Lung (tissue), 12 donors: ENCODE measurements around the gene SLITRK4. TPM values are rescaled to one million over a fixed set of nuclear protein-coding genes. Genes with fewer than 3 reads are reported as not detected.
A peak's percentile ranks its signal among the peaks of the same experiment; 100 is the strongest.

Experiments used
- ATAC-seq: fragments of 200-7000 bp; cut with Tn5 transposase; one replicate; pipeline ENCODE4 v1.9.1; 2020; ENCODE audit warnings: moderate number of reproducible peaks; ENCODE audit not compliant: insufficient read depth, low FRiP score
- DNase-seq, 3 donors: peaks; one replicate each; pipeline ENCODE4 v3.0.0-alpha.2; 2013 to 2017
- H3K27ac ChIP-seq, 2 donors: one replicate each; pipeline ENCODE4 v1.5.1; 2013; ENCODE audit warnings: mild to moderate bottlenecking in 2 of 2, moderate library complexity in 2 of 2, control low read depth in 1 of 2, inconsistent platforms in 1 of 2, low read depth in 1 of 2, low read length in 1 of 2
- H3K27me3 ChIP-seq, 3 donors: one replicate each; pipeline ENCODE4 v1.5.1; 2013; ENCODE audit warnings: low read length in 2 of 3; ENCODE audit not compliant: control insufficient read depth in 3 of 3, insufficient read depth in 3 of 3
- H3K36me3 ChIP-seq, 4 donors: one replicate each; pipeline ENCODE4 v1.5.1; 2013; ENCODE audit warnings: low read length in 4 of 4, mild to moderate bottlenecking in 1 of 4, moderate library complexity in 1 of 4; ENCODE audit not compliant: control insufficient read depth in 4 of 4, insufficient read depth in 4 of 4
- H3K4me1 ChIP-seq, 5 donors: one replicate each; pipeline ENCODE4 v1.5.1; 2013; ENCODE audit warnings: low read length in 5 of 5, mild to moderate bottlenecking in 2 of 5, moderate library complexity in 1 of 5; ENCODE audit not compliant: control insufficient read depth in 5 of 5, insufficient read depth in 5 of 5
- H3K4me3 ChIP-seq: one replicate; pipeline ENCODE4 v1.5.1; 2013; ENCODE audit warnings: mild to moderate bottlenecking, control low read depth, moderate library complexity
- H3K9ac ChIP-seq, 2 donors: one replicate each; pipeline ENCODE4 v1.5.1; 2013; ENCODE audit warnings: low read length in 2 of 2, control low read depth in 1 of 2; ENCODE audit not compliant: insufficient read depth in 1 of 2
- H3K9me3 ChIP-seq, 4 donors: one replicate each; pipeline ENCODE4 v1.5.1; 2013; ENCODE audit warnings: low read length in 3 of 4, mild to moderate bottlenecking in 1 of 4, moderate library complexity in 1 of 4; ENCODE audit not compliant: control insufficient read depth in 4 of 4, insufficient read depth in 3 of 4
- WGBS, 2 donors: extraction: QIAGEN DNeasy Blood & Tissue Kit; methylation state at CpG; one replicate each; pipeline ENCODE4 v1.1.7; 2013; 5-methylcytosine and 5-hydroxymethylcytosine counted together
- polyA plus RNA-seq, 2 donors: library from polyadenylated mRNA; stranded (reverse); fragments of 200-250 nt; gene quantifications; one replicate each; pipeline ENCODE4 v1.2.1, GENCODE V29; 2013
- total RNA-seq, 2 donors: library from RNA; depleted of rRNA in 1 of 2; stranded (reverse); fragments of >200 nt in 1 of 2; gene quantifications; one replicate each; pipeline ENCODE4 v1.2.1, GENCODE V29; 2014 to 2021
- TF ChIP-seq, protein P1 (sequence below): IDR thresholded peaks from 2 replicates; pipeline ENCODE4 v1.5.1; 2012; ENCODE audit warnings: mild to moderate bottlenecking; ENCODE audit errors: control extremely low read depth, extremely low read depth
- donor health status: control.
- donor health status: control.
- donor health status: Bipolar disorder and iron deficiency.
- donor health status: healthy.
- donor health status: DM: yes; HTN: yes; CAD: no.

SLITRK4 gene
- total and polyA plus RNA-seq, 4 donors: 0.12 to 0.71 (median 0.33) TPM

DNA sequence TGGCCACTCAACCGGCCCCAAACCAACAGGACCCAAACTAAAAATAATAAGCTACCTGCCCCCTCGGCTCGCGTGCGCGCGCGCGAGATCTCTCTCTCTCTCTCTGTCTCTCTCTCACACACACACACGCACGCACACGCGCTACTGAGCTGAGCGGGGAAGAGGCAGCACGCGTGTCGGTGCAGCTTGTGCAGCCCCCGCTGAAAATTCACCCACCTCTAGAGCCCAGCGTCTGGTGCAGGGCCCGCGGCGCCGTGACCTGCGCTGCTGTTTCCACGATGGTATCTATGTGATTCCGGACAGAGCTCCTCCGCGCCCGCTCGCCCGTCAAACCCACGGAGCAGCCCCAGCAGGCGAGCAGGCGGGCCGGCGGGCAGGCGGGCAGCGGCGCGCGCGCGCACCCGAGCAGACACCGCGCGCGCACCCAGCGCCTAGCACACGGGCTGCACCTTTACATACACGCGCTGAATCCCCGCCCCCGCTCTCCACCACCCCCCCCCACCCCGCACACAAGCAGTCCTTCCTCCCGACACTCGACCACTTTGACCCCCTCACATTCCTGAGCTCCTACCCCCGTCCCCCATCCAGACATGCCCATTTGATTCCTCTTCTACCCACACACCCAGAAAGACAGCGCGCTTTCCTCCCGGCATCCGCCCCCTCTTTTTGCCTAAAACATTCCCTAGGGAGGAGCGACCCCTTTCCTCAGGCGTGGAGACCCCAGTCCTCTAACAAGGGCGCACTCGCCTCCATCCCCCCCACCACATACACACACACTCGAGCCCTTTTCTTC, 1.0 kb downstream of the SLITRK4 start:
- Histone ChIP-seq H3K27ac (no peak overlapping the region), H3K4me3 (no peak overlapping the region), H3K9ac (no peak overlapping the region), H3K4me1 (peaks cover 0 to 5% (median 3%) of the 10 kb centered on the region in 5 donors), H3K36me3 (no peaks in the 10 kb centered on the region), H3K27me3 (peaks cover 12 to 20% (median 19%) of the 10 kb centered on the region in 3 donors), H3K9me3 (peaks cover 0 to 12% (median 0%) of the 10 kb centered on the region in 4 donors)
- 1 to 35% methylated on average over 20 to 67 of the region's 67 CpGs for WGBS, 2 donors
- ATAC-seq: no peak
- DNase-seq: peak in 2 of 3 donors; percentile 12 to 27
- TF ChIP-seq, protein P1, sequence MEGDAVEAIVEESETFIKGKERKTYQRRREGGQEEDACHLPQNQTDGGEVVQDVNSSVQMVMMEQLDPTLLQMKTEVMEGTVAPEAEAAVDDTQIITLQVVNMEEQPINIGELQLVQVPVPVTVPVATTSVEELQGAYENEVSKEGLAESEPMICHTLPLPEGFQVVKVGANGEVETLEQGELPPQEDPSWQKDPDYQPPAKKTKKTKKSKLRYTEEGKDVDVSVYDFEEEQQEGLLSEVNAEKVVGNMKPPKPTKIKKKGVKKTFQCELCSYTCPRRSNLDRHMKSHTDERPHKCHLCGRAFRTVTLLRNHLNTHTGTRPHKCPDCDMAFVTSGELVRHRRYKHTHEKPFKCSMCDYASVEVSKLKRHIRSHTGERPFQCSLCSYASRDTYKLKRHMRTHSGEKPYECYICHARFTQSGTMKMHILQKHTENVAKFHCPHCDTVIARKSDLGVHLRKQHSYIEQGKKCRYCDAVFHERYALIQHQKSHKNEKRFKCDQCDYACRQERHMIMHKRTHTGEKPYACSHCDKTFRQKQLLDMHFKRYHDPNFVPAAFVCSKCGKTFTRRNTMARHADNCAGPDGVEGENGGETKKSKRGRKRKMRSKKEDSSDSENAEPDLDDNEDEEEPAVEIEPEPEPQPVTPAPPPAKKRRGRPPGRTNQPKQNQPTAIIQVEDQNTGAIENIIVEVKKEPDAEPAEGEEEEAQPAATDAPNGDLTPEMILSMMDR: no peak

DNA sequence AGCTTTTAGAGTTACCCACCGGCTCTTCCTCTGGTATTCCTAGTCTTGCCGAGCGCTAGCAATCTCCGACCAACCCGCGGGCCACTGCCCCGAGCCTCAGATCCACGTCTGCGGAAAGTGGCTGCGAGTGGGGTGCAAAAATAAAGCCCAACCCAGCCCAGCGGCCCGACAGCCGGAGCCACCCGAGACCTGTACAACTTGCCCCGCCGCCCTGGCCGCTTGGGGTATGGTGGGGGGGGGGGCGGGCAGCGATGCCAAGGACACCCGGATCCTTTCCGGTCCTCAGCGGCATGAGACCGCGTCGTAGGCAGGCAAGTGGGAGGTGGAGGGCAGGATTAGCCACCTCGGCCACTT, 1.6 kb downstream of the SLITRK4 start:
- Histone ChIP-seq H3K9ac (no peak overlapping the region), H3K27me3 (peaks cover 12 to 23% (median 22%) of the 10 kb centered on the region in 3 donors)

DNA sequence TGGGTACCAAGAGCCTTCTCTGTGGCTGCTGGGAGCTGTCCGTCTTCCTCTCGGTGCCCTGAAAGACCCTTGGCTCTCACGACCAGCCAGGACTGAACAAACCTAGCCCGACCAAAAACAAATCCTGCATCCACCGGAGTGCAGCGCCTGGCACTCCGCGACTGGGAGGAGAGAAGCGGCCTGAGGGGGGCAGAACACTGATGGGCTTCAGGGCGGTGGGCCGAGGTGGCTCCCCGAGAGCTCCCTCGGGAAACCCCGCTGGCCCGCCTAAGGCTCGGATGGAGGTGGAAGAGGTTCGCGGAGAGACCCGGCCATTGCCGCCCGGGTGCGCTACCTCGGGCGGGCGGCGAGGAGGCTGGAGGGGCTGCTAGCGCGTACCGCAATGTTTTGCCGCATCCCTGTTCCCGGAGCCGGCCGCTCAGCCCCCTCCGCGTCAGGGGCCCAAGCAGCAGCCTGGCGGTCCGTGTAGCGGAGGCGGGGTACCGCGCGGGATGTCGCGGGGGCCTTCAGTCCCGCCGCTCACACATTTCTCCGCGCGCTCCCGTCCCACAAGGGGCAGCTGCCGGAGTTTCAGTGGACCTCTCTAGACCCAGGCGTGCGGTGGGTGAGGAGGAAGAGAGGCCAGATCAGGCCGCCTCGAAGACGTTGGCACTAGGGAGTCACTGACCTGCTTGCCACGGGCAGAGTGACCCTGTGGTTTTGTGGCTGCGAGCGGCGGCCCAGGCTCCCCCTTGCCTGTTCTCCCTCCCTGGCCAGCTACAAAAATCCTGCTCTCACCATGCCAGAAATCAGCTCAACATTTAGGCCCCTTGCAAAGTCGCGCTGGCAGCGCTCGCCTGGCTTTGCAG, 2.2 kb downstream of the SLITRK4 start:
- TF ChIP-seq, protein P1: no peak
- Histone ChIP-seq H3K27me3 (peaks cover 12 to 23% (median 22%) of the 10 kb centered on the region in 3 donors), H3K27ac (peak overlapping the region in 1 of 2 donors; percentile 18), H3K9ac (no peak overlapping the region), H3K36me3 (no peaks in the 10 kb centered on the region), H3K9me3 (peaks cover 0 to 12% (median 0%) of the 10 kb centered on the region in 4 donors), H3K4me1 (peaks cover 0 to 5% (median 3%) of the 10 kb centered on the region in 5 donors), H3K4me3 (peak overlapping the region; percentile 12)
- DNase-seq (peak in 2 of 3 donors; percentile 25 to 30), ATAC-seq (no peak)
- 0 to 29% methylated on average over 28 to 64 of the region's 64 CpGs for WGBS, 2 donors

More for the DNA sequence above, 1.6 kb downstream of the SLITRK4 start:
- H3K9me3 ChIP-seq: peaks cover 0 to 12% (median 0%) of the 10 kb centered on the region in 4 donors
- ATAC-seq (no peak), DNase-seq (no peak)
- 3 to 35% methylated on average over 10 to 26 of the region's 26 CpGs for WGBS, 2 donors
- H3K27ac ChIP-seq: no peak overlapping the region
- peaks cover 0 to 5% (median 3%) of the 10 kb centered on the region in 5 donors for H3K4me1 ChIP-seq
- H3K4me3 ChIP-seq: no peak overlapping the region
- TF ChIP-seq, protein P1: no peak
- no peaks in the 10 kb centered on the region for H3K36me3 ChIP-seq
